Tibial artery (tissue), 4 donors: Measurements from ENCODE around the gene LYZL6.
A peak's percentile ranks its signal among the peaks of the same experiment; 100 is the strongest.

Experiments
- DNase-seq, 2 donors: peaks; one replicate each; pipeline ENCODE4 v3.0.0-alpha.2; 2019
- H3K27ac ChIP-seq, 2 donors: fragments of 200-600 bp; sonication (generic) in 1 of 2; 1 replicate in 1 of 2; 2 replicates in 1 of 2; pipeline ENCODE4 v1.5.1; 2018 to 2019; ENCODE audit warnings: mild to moderate bottlenecking in 1 of 2
- H3K27me3 ChIP-seq, 2 donors: fragments of 200-600 bp; sonication (generic) in 1 of 2; one replicate each; pipeline versions ENCODE4 v1.5.1 to v1.6.0; 2016 to 2019
- H3K36me3 ChIP-seq, 3 donors: fragments of 200-600 bp; sonication (generic) in 2 of 3; one replicate each; pipeline ENCODE4 v1.5.1; 2016 to 2019; ENCODE audit warnings: mild to moderate bottlenecking in 2 of 3
- H3K4me1 ChIP-seq, 4 donors: fragments of 200-600 bp; sonication (generic) in 2 of 4; 1 replicate in 3 of 4; 2 replicates in 1 of 4; pipeline ENCODE4 v1.5.1; 2016 to 2019
- H3K4me3 ChIP-seq, 2 donors: fragments of 200-600 bp; sonication (generic) in 1 of 2; 1 replicate in 1 of 2; 2 replicates in 1 of 2; pipeline ENCODE4 v1.5.1; 2018 to 2019; ENCODE audit warnings: mild to moderate bottlenecking in 2 of 2
- H3K9me3 ChIP-seq, 3 donors: fragments of 200-600 bp; sonication (generic) in 1 of 3; one replicate each; pipeline ENCODE4 v1.5.1; 2016 to 2019
- CTCF ChIP-seq, 2 experiments: fragments of 200-600 bp in 1 of 2; fragments of 450-650 bp in 1 of 2; IDR thresholded peaks; one replicate each; pipeline ENCODE4 v1.5.1; 2017 to 2019; ENCODE audit warnings: antibody characterized with exemption in 2 of 2, mild to moderate bottlenecking in 1 of 2, moderate library complexity in 1 of 2
- intact Hi-C: fragments of 100-400 bp; cut with DNase I; formaldehyde crosslinking; loops from one replicate; pipeline ENCODE4 v1.15.0; 2023; ENCODE audit warnings: low total_unique reads

LYZL6 gene

GRCh38 chr17:35920229-35920628 lies 23.3 kb downstream of the LYZL6 start:
- H3K4me1 ChIP-seq: no peaks in the 10 kb centered on the region
- no peak for TF ChIP-seq CTCF (IDR thresholded peaks at IDR 0.05)
- intact Hi-C loops: no loop called here
- no peaks in the 10 kb centered on the region for H3K36me3 ChIP-seq
- H3K4me3 ChIP-seq: no peak overlapping the region
- H3K27me3 ChIP-seq: no peaks in the 10 kb centered on the region
- no peaks in the 10 kb centered on the region for H3K9me3 ChIP-seq
- no peak overlapping the region for H3K27ac ChIP-seq
- peak in 1 of 2 donors; percentile 1 for DNase-seq

GRCh38 chr17:35918665-35919064 lies 24.8 kb downstream of the LYZL6 start:
- Histone ChIP-seq H3K27me3 (no peaks in the 10 kb centered on the region), H3K4me1 (no peaks in the 10 kb centered on the region), H3K36me3 (no peaks in the 10 kb centered on the region), H3K27ac (no peak overlapping the region), H3K9me3 (no peaks in the 10 kb centered on the region), H3K4me3 (no peak overlapping the region)
- intact Hi-C loops: no loop called here
- no peak for TF ChIP-seq CTCF (IDR thresholded peaks at IDR 0.05)
- DNase-seq: no peak

- H3K27ac ChIP-seq: no peak overlapping the region
- H3K9me3 ChIP-seq: no peaks in the 10 kb centered on the region
- no peaks in the 10 kb centered on the region for H3K36me3 ChIP-seq
- H3K4me1 ChIP-seq: no peaks in the 10 kb centered on the region
- no peak overlapping the region for H3K4me3 ChIP-seq
- H3K27me3 ChIP-seq: no peaks in the 10 kb centered on the region
- DNase-seq: peak in 1 of 2 donors; percentile 41
- TF ChIP-seq CTCF (IDR thresholded peaks at IDR 0.05): no peak
- intact Hi-C loops: no loop called here
These were observed 25.8 kb downstream of the LYZL6 start for GRCh38 chr17:35917519-35918213.

GRCh38 chr17:35915153-35915964 lies 28.2 kb downstream of the LYZL6 start:
- Histone ChIP-seq H3K36me3 (no peaks in the 10 kb centered on the region), H3K27me3 (no peaks in the 10 kb centered on the region), H3K4me3 (no peak overlapping the region), H3K27ac (no peak overlapping the region), H3K9me3 (no peaks in the 10 kb centered on the region), H3K4me1 (no peaks in the 10 kb centered on the region)
- intact Hi-C loops: no loop called here
- DNase-seq: peak in 1 of 2 donors; percentile 21
- TF ChIP-seq CTCF (IDR thresholded peaks at IDR 0.05): no peak

- no peak overlapping the region for H3K27ac ChIP-seq
- TF ChIP-seq CTCF (IDR thresholded peaks at IDR 0.05): no peak
These were observed 29.2 kb downstream of the LYZL6 start for GRCh38 chr17:35914354-35914753.

More at GRCh38 chr17:35914354-35914753, 29.2 kb downstream of the LYZL6 start:
- intact Hi-C loops: no loop called here
- Histone ChIP-seq H3K9me3 (no peaks in the 10 kb centered on the region), H3K36me3 (no peaks in the 10 kb centered on the region), H3K27me3 (no peaks in the 10 kb centered on the region), H3K4me1 (no peaks in the 10 kb centered on the region), H3K4me3 (no peak overlapping the region)
- DNase-seq: peak in 1 of 2 donors; percentile 41
